Neural cell (in vitro differentiated cells): ENCODE measurements around the gene OGT.

Experiments used
- CTCF ChIP-seq: fragments of 450-650 bp; IDR thresholded peaks from 2 replicates; pipeline ENCODE4 v1.5.1; 2014; ENCODE audit warnings: antibody characterized with exemption, mild to moderate bottlenecking, moderate library complexity; ENCODE audit not compliant: poor library complexity, severe bottlenecking
- EZH2 ChIP-seq: fragments of 200-600, 300-800 bp; shearing (Covaris generic), sonication (generic); IDR thresholded peaks from 2 replicates; pipeline ENCODE4 v1.6.1; 2014; ENCODE audit warnings: antibody characterized with exemption, low read length, borderline replicate concordance, mild to moderate bottlenecking; ENCODE audit not compliant: insufficient read depth, poor library complexity, severe bottlenecking
- POLR2AphosphoS5 ChIP-seq: IDR thresholded peaks from 2 replicates; pipeline ENCODE4 v1.6.1; 2012
- REST ChIP-seq: IDR thresholded peaks from 2 replicates; pipeline ENCODE4 v1.6.1; 2012; ENCODE audit warnings: borderline replicate concordance
- SMC3 ChIP-seq: fragments of 450-650 bp; conservative IDR thresholded peaks from 2 replicates; pipeline ENCODE4 v1.6.1; 2014; ENCODE audit warnings: antibody characterized with exemption, mild to moderate bottlenecking, moderate library complexity; ENCODE audit not compliant: poor library complexity

- no peak for TF ChIP-seq CTCF
- no peak for TF ChIP-seq REST
- TF ChIP-seq SMC3, result no peak
- no peak for TF ChIP-seq EZH2
- no peak for TF ChIP-seq POLR2AphosphoS5
These were observed 79.4 kb downstream of the OGT start for GRCh38 chrX:71612256-71612655.
